Right renal cortex interstitium (tissue), 3 donors: Measurements from ENCODE around the gene SERINC5. TPM values are rescaled to one million over a fixed set of nuclear protein-coding genes. Genes with fewer than 3 reads are reported as not detected.

ENCODE experiments used
- DNase-seq, 3 donors: peaks; one replicate each; pipeline ENCODE4 v3.0.0-alpha.2; 2013; ENCODE audit warnings: low read depth in 3 of 3, low spot score in 2 of 3
- polyA plus RNA-seq, 3 donors: library from polyadenylated mRNA; unstranded; fragments of 120-200 nt; gene quantifications; one replicate each; pipeline ENCODE4 v1.2.1, GENCODE V29; 2013; ENCODE audit not compliant: insufficient read length in 3 of 3

The SERINC5 gene
- polyA plus RNA-seq, 3 donors = 52.5 to 56.7 (median 55.6) TPM

DNA sequence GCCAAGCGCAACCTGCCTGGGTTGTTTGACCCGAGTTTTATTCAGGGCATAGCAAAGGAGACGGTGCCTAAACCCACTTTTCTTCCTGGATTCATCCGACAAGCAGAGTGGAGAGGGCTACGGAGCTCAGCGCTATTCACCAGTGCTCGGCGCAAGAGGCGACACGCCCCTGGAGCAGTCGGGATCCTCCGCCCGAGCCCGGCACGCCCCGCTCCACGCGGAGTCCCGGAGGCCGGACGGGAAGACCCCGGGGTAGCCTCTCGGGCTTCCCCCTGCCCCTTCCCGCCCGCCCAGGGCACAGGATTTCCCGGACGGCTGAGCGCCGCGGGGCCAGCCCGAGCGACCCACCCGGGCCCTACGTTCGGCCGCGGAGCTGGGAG lies 427 bp downstream of the SERINC5 start:
- peak in 1 of 3 donors; percentile 35 for DNase-seq

- DNase-seq = no peak
Observed at GRCh38 chr5:80254767-80255430, 949 bp downstream of the SERINC5 start.

- DNase-seq = no peak
Observed at GRCh38 chr5:80251636-80252035, 4.2 kb downstream of the SERINC5 start.

GRCh38 chr5:80250801-80251200 lies 5.0 kb downstream of the SERINC5 start:
- no peak for DNase-seq

DNA sequence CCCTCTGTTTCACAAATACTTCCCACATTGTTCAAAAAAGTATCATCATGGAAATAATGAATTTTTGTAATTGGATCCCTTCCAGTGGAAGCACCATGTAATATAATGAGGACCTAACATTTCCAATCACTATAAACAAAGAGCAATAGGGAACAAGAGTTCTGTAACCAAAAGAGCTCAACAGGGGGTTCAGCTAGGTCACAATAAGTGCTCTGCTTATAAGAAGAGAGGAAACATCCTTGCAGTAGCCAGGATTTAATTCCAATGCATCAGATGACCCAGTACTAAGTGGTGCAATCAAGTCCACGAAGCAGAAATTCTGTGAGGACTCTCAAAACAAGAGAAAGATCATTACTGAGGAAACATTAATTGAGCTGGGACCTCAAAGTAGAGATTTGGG lies 5.9 kb downstream of the SERINC5 start:
- no peak for DNase-seq

- no peak for DNase-seq
Observed at GRCh38 chr5:80248378-80248777, 7.5 kb downstream of the SERINC5 start.

DNA sequence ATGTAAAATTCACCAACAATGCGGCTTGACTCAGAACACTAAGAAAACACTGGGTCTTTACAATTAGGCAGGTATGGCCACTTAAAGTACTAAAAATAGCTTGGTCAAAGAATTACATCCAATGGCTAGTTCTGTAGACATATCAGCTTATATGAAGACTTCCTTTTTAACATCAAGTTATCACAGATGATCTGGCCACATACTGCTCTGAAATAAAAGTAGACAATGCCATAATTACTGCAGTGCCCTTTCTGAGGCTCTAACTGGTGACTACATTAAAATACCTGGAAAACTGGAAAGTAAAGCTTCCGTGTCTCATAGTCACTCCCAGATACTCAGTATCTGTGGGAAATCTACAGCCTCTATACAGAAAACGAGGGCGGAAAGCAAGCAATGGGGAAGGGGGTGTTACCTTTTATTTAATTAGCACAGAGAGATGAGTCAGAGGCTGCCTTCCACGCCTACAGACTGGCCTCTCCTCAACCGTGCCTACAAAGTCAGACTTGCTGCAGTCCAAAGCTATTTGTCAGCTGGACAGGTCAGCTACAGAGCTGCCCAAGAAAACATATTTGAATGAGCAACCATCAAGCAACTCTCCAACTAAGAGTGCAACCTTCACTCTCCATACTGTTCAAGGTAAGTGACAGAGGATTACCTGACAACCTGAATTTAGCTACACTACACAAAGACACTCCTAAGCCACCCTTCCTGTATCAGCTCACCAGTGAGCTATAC lies 8.7 kb downstream of the SERINC5 start:
- peak in 2 of 3 donors; percentile 23 to 40 for DNase-seq

- peak in 2 of 3 donors; percentile 44 to 55 for DNase-seq
Observed at GRCh38 chr5:80246001-80246758, 9.7 kb downstream of the SERINC5 start.

GRCh38 chr5:80243567-80243966 lies 12.3 kb downstream of the SERINC5 start:
- DNase-seq = no peak

- DNase-seq = no peak
Observed at GRCh38 chr5:80242849-80243248, 13.0 kb downstream of the SERINC5 start.

DNA sequence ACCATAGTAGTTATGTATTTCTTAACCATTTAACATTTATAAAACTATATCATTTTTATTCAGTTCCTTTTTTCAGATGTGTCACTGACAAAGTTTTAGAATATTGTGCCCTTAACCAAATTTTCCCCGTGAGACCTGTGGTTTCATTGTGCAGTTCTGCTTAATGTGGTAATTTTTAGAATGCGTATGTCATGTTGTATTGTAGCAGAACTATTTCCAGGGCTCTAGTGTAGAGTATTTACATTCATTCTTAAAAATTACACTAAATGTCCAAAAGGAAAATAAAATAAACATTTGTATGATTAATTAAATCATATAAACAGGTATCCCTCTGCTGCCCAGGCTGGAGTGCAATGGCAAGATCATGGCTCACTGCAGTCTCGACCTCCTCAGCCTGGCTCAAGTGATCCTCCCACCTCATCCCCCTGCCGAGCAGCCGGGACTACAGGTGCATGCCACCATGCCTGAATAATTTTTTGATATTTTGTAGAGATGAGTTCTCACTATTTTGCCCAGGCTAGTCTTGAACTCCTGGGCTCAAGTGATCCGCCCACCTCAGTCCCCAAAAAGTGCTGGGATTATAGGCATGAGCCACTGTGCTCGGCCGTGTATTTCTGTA lies 15.4 kb downstream of the SERINC5 start:
- DNase-seq = no peak

- DNase-seq = no peak
Observed at GRCh38 chr5:80239680-80240367, 16.0 kb downstream of the SERINC5 start.

- DNase-seq = peak in 1 of 3 donors; percentile 46
Observed at GRCh38 chr5:80238778-80239679, 16.8 kb downstream of the SERINC5 start.

GRCh38 chr5:80238097-80238496 lies 17.8 kb downstream of the SERINC5 start:
- DNase-seq = no peak

GRCh38 chr5:80237243-80237642 lies 18.6 kb downstream of the SERINC5 start:
- DNase-seq = no peak

- no peak for DNase-seq
Observed at GRCh38 chr5:80234116-80234948, 21.5 kb downstream of the SERINC5 start.

- no peak for DNase-seq
Observed at GRCh38 chr5:80231693-80232092, 24.2 kb downstream of the SERINC5 start.

DNA sequence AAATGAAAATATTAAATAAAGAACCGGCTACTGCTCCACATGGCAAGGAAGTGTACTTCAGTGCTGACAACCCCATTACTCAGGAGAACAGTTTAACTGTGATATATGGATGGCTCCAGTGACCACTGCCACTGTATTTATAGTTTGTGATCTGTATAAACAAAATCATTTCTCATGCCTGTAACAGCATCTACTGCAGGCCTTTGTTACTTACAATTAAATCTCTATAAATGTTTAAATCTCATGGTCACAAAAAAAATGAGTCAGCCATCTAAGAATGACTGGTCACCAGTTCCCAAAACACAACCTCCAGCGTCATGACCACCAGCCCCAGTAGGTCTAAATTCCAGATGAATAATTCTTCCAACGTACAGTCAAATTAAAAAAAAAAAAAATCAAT lies 24.6 kb downstream of the SERINC5 start:
- DNase-seq = no peak
